H1 (cell line): ENCODE measurements around the gene ESRP2. TPM values are rescaled to one million over a fixed set of nuclear protein-coding genes. Genes with fewer than 3 reads are reported as not detected.

Experiments
- CTCF ChIA-PET: fragments of 300-600 bp; sonication (Branson Sonifier 250); formaldehyde crosslinking; loops from one replicate; lab custom pipeline; 2021; ENCODE audit not compliant: partially characterized antibody; lab: Charles Lee
- POLR2A ChIA-PET: fragments of 300-600 bp; sonication (Branson Sonifier 250); formaldehyde crosslinking; loops from one replicate; lab custom pipeline; 2021; ENCODE audit warnings: inconsistent platforms; ENCODE audit not compliant: partially characterized antibody; lab: Charles Lee
- DNase-seq, 2 experiments: peaks; one replicate each; pipeline versions ENCODE4 v3.0.0 to v3.0.0-alpha.2; 2010 to 2022; ENCODE audit warnings: low spot score in 2 of 2, low read depth in 1 of 2, mixed read lengths in 1 of 2
- FAIRE-seq: peaks from 2 replicates; lab custom pipeline; 2011; peaks lifted over from hg19 to GRCh38; lab: Jason Lieb, UNC
- H2AFZ ChIP-seq: 2 replicates; pipeline ENCODE4 v1.8.1; 2012; ENCODE audit warnings: low read length, inconsistent platforms
- H2AK5ac ChIP-seq: 2 replicates; pipeline ENCODE4 v1.6.1; 2013; ENCODE audit warnings: low read depth, low read length
- H2BK120ac ChIP-seq: replicated peaks from 2 replicates; pipeline ENCODE3; 2013; ENCODE audit warnings: low read depth, low read length, inconsistent platforms
- H2BK12ac ChIP-seq: 2 replicates; pipeline ENCODE4 v1.6.1; 2013; ENCODE audit warnings: low read depth, low read length
- H2BK15ac ChIP-seq: 2 replicates; pipeline ENCODE4 v1.6.1; 2013; ENCODE audit warnings: low read length
- H2BK20ac ChIP-seq: 2 replicates; pipeline ENCODE4 v1.6.1; 2013; ENCODE audit warnings: low read length
- H2BK5ac ChIP-seq: 2 replicates; pipeline ENCODE4 v1.6.1; 2013; ENCODE audit warnings: low read depth, low read length
- H3K14ac ChIP-seq: 2 replicates; pipeline ENCODE4 v1.6.1; 2013; ENCODE audit warnings: inconsistent platforms; ENCODE audit not compliant: insufficient read length
- H3K18ac ChIP-seq: 2 replicates; pipeline ENCODE4 v1.6.1; 2013; ENCODE audit warnings: low read length; ENCODE audit errors: extremely low read depth
- H3K23ac ChIP-seq: 2 replicates; pipeline ENCODE4 v1.6.1; 2013; ENCODE audit warnings: inconsistent platforms; ENCODE audit not compliant: insufficient read length
- H3K23me2 ChIP-seq: 2 replicates; pipeline ENCODE4 v1.6.1; 2013; ENCODE audit warnings: low read depth, low read length
- H3K27ac ChIP-seq: 2 replicates; pipeline ENCODE4 v1.6.1; 2011; ENCODE audit warnings: low read depth, low read length, inconsistent platforms
- H3K27me3 ChIP-seq, 4 experiments: replicated peaks in 1 of 4; 1 replicate in 1 of 4; 2 replicates in 3 of 4; pipeline versions ENCODE4 v1.6.1 to v1.8.1; 2011 to 2013; ENCODE audit warnings: low read length in 3 of 4, mild to moderate bottlenecking in 3 of 4, inconsistent platforms in 2 of 4, mixed read lengths in 2 of 4, moderate library complexity in 1 of 4; ENCODE audit not compliant: control insufficient read depth in 3 of 4, insufficient read depth in 3 of 4; ENCODE audit errors: extremely low read depth in 1 of 4
- H3K36me3 ChIP-seq, 4 experiments: 2 replicates each; pipeline versions ENCODE4 v1.6.1 to v1.8.1; 2011 to 2013; ENCODE audit warnings: mild to moderate bottlenecking in 4 of 4, low read length in 3 of 4, moderate library complexity in 2 of 4, control low read depth in 1 of 4, inconsistent platforms in 1 of 4; ENCODE audit not compliant: insufficient read depth in 4 of 4, control insufficient read depth in 2 of 4
- H3K4ac ChIP-seq: replicated peaks from 2 replicates; pipeline ENCODE3; 2013; ENCODE audit warnings: low read length, low read depth, mixed read lengths, inconsistent platforms; ENCODE audit not compliant: insufficient read length
- H3K4me1 ChIP-seq, 4 experiments: replicated peaks in 1 of 4; 1 replicate in 1 of 4; 2 replicates in 3 of 4; pipeline versions ENCODE4 v1.6.1 to v1.8.1; 2011 to 2013; ENCODE audit warnings: low read length in 3 of 4, inconsistent platforms in 2 of 4, mixed read lengths in 1 of 4; ENCODE audit not compliant: insufficient read depth in 4 of 4, control insufficient read depth in 3 of 4
- H3K4me2 ChIP-seq, 2 experiments: 2 replicates each; pipeline versions ENCODE4 v1.6.1 to v1.8.1; 2011 to 2013; ENCODE audit warnings: low read depth in 2 of 2, low read length in 2 of 2, control low read depth in 1 of 2, inconsistent platforms in 1 of 2, mild to moderate bottlenecking in 1 of 2; ENCODE audit not compliant: insufficient read depth in 1 of 2
- H3K4me3 ChIP-seq, 4 experiments: fragments of 200-600, 300-600 bp in 1 of 4; sonication (generic), shearing (Covaris generic), sonication (Bioruptor Twin) in 1 of 4; 2 replicates each; pipeline versions ENCODE4 v1.5.1 to v1.8.1; 2011 to 2016; ENCODE audit warnings: low read length in 4 of 4, low read depth in 3 of 4, control low read depth in 2 of 4, inconsistent platforms in 2 of 4, mild to moderate bottlenecking in 2 of 4, mixed read lengths in 1 of 4, moderate library complexity in 1 of 4; ENCODE audit not compliant: insufficient read depth in 2 of 4; ENCODE audit errors: extremely low read depth in 1 of 4
- H3K56ac ChIP-seq: replicated peaks from 2 replicates; pipeline ENCODE3; 2013; ENCODE audit warnings: low read depth, mild to moderate bottlenecking, mixed read lengths, low read length, inconsistent platforms; ENCODE audit not compliant: insufficient read length
- H3K79me1 ChIP-seq: 2 replicates; pipeline ENCODE4 v1.6.1; 2013; ENCODE audit warnings: low read depth, low read length, control low read depth
- H3K79me2 ChIP-seq, 2 experiments: 2 replicates each; pipeline versions ENCODE4 v1.6.1 to v1.8.1; 2012 to 2013; ENCODE audit warnings: low read length in 2 of 2, mild to moderate bottlenecking in 2 of 2, inconsistent platforms in 1 of 2; ENCODE audit not compliant: insufficient read depth in 2 of 2, control insufficient read depth in 1 of 2
- H3K9ac ChIP-seq, 4 experiments: replicated peaks in 1 of 4; 1 replicate in 1 of 4; 2 replicates in 3 of 4; pipeline versions ENCODE4 v1.6.1 to v1.8.1; 2011 to 2013; ENCODE audit warnings: low read depth in 3 of 4, low read length in 3 of 4, control low read depth in 2 of 4, mild to moderate bottlenecking in 2 of 4, moderate library complexity in 2 of 4, inconsistent platforms in 1 of 4; ENCODE audit errors: extremely low read depth in 1 of 4
- H3K9me3 ChIP-seq, 2 experiments: 2 replicates each; pipeline versions ENCODE4 v1.6.1 to v1.8.1; 2012 to 2013; ENCODE audit warnings: mild to moderate bottlenecking in 2 of 2, moderate library complexity in 2 of 2, control low read depth in 1 of 2, inconsistent platforms in 1 of 2, low read depth in 1 of 2, low read length in 1 of 2, mixed read lengths in 1 of 2; ENCODE audit not compliant: insufficient read depth in 2 of 2
- H4K20me1 ChIP-seq, 2 experiments: replicated peaks in 1 of 2; 2 replicates each; pipeline versions ENCODE3 to v1.8.1; 2011 to 2013; ENCODE audit warnings: inconsistent platforms in 2 of 2, low read length in 2 of 2, mild to moderate bottlenecking in 1 of 2; ENCODE audit not compliant: insufficient read depth in 2 of 2, control insufficient read depth in 1 of 2
- H4K5ac ChIP-seq: 2 replicates; pipeline ENCODE4 v1.6.1; 2013; ENCODE audit warnings: low read length, low read depth, mixed read lengths, inconsistent platforms; ENCODE audit not compliant: insufficient read length
- H4K8ac ChIP-seq: 2 replicates; pipeline ENCODE4 v1.8.0; 2013; ENCODE audit warnings: mild to moderate bottlenecking, moderate library complexity, low read length, inconsistent platforms; ENCODE audit not compliant: insufficient read depth; ENCODE audit errors: extremely low read depth
- H4K91ac ChIP-seq: replicated peaks from 2 replicates; pipeline ENCODE3; 2013; ENCODE audit warnings: low read length, mixed read lengths, inconsistent platforms; ENCODE audit not compliant: insufficient read length
- KDM1A ChIP-seq: fragments of 200-600, 300-600 bp; sonication (generic); IDR thresholded peaks from 2 replicates; pipeline ENCODE4 v1.7.1; 2016; ENCODE audit warnings: mild to moderate bottlenecking, low read length, borderline replicate concordance
- KDM5A ChIP-seq: fragments of 200-600 bp; IDR thresholded peaks from 2 replicates; pipeline ENCODE4 v1.7.1; 2012; ENCODE audit warnings: mild to moderate bottlenecking, low read length, inconsistent platforms, mixed read lengths
- WGBS, 2 experiments: shearing (Covaris generic) in 1 of 2; methylation state at CpG; one replicate each; pipeline versions ENCODE4 v1.1.6 to v1.1.7; 2013 to 2015; ENCODE audit warnings: low lambda C conversion rate in 2 of 2, mixed read lengths in 2 of 2, inconsistent platforms in 1 of 2, low coverage in 1 of 2, missing lambda C conversion rate in 1 of 2; ENCODE audit not compliant: insufficient replicate concordance in 2 of 2, insufficient coverage in 1 of 2, insufficient read length in 1 of 2; ENCODE audit errors: extremely low coverage in 1 of 2, missing lambda C conversion rate in 1 of 2; 5-methylcytosine and 5-hydroxymethylcytosine counted together
- polyA plus RNA-seq, 7 experiments: library from polyadenylated mRNA; depleted of rRNA in 3 of 7; stranded (reverse) in 5 of 7; unstranded in 2 of 7; fragments of >200 nt in 5 of 7; fragments of 200-250 nt in 2 of 7; gene quantifications; 1 replicate in 5 of 7; 2 replicates in 1 of 7; 4 replicates in 1 of 7; pipeline versions ENCODE4 v1.2.1 to v1.2.3, GENCODE V29; 2011 to 2013; ENCODE audit warnings: missing spikeins in 2 of 7, mixed read lengths in 2 of 7
- total RNA-seq: library from RNA; stranded (reverse); fragmentation: NEBNext Ultra II Directional; extraction: Animal tissue kit (Norgen Biotek cat#: 25700); gene quantifications from 2 replicates; pipeline ENCODE4 v1.2.1, GENCODE V29; 2021

ESRP2 gene
- total and polyA plus RNA-seq, 2 of the 8 experiments (the other 6 are each of a cell fraction or from before 2014, with no cell fraction given), result 35.1 to 45.8 TPM

DNA sequence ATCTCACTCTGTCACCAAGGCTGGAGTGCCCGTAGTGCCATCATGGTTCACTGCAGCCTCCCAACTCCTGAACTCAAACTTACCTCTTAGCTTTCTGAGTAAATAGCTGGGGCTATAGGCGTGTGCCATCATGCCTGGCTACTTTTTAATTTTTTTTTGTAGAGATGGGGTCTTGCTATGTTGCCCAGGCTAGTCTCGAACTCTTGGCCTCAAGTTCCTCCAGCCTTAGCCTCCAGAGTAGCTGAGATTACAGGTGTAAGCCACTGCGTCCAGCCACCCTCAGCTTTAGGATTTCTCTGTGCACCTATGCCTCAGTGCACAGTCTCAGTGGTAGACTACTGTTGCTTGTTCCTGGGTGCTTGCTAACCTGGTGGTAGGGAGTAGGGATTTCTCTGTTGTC, 33.9 kb upstream of the ESRP2 start:
- CTCF ChIA-PET, result interaction anchor here (1.1 to 8.5 kb wide), 4 partner anchors 9 to 169 kb away, joined by 4 to 63 read pairs (median 8); no protein-coding TSS in a partner anchor
- no peak for FAIRE-seq
- H3K79me2 ChIP-seq, result peaks cover 0 to 30% of the 10 kb centered on the region in 2 experiments; a peak in 3 of 4 replicates

More for the DNA sequence above, 33.9 kb upstream of the ESRP2 start:
- no peak overlapping the region for H3K14ac ChIP-seq
- H3K9ac ChIP-seq, result no peak overlapping the region
- no peak overlapping the region for H2AFZ ChIP-seq
- DNase-seq, result no peak
- peaks cover 12% of the 10 kb centered on the region for H3K79me1 ChIP-seq
- H2BK12ac ChIP-seq, result peak overlapping the region; percentile 39; the same call in 1 of the 2 replicates
- no peak overlapping the region for H3K27ac ChIP-seq
- peaks cover 0 to 2% (median 0%) of the 10 kb centered on the region in 4 experiments; a peak in 2 of 8 replicates for H3K36me3 ChIP-seq
- H3K4ac ChIP-seq, result no peak overlapping the region
- H2BK5ac ChIP-seq, result no peak overlapping the region
- no peak overlapping the region for H3K23ac ChIP-seq
- no peak overlapping the region for H2BK20ac ChIP-seq
- no peaks in the 10 kb centered on the region for H4K20me1 ChIP-seq
- H3K9me3 ChIP-seq, result no peaks in the 10 kb centered on the region
- no peak overlapping the region for H4K5ac ChIP-seq
- TF ChIP-seq KDM1A (peak; percentile 34; the same call in 1 of the 2 replicates), KDM5A (no peak)
- no peak overlapping the region for H3K56ac ChIP-seq
- H2BK15ac ChIP-seq, result no peak overlapping the region
- H3K4me1 ChIP-seq, result peaks cover 0 to 3% (median 2%) of the 10 kb centered on the region in 4 experiments; a peak in 4 of 7 replicates
- H3K4me2 ChIP-seq, result no peak overlapping the region
- H2BK120ac ChIP-seq, result no peak overlapping the region
- no peak overlapping the region for H4K8ac ChIP-seq
- H3K27me3 ChIP-seq, result peaks cover 0 to 4% (median under 1%) of the 10 kb centered on the region in 4 experiments; a peak in 3 of 7 replicates
- POLR2A ChIA-PET, result interaction anchor here (1.1 to 2.6 kb wide), 3 partner anchors 20 to 41 kb away, joined by 3 to 11 read pairs (median 9); partner anchors contain the start of genes PRMT7 and SLC7A6OS
- H4K91ac ChIP-seq, result no peak overlapping the region
- H3K4me3 ChIP-seq, result no peak overlapping the region
- 90% methylated on average over 4 of the region's 4 CpGs; no CpG with 5 or more reads in 1 of the 2 experiments for WGBS, 2 experiments
- peaks cover 6% of the 10 kb centered on the region; the same call in 1 of the 2 replicates for H3K23me2 ChIP-seq
- no peak overlapping the region; the same call in 1 of the 2 replicates for H2AK5ac ChIP-seq
- H3K18ac ChIP-seq, result no peak overlapping the region
